Activated naive CD8-positive, alpha-beta T cell treated with anti-CD3 and anti-CD28 coated beads, Interleukin-2, amount 10 ng/mL, durations not matched to agents 7 days and 5 days (primary cell): ENCODE measurements around the gene EID2. TPM values are rescaled to one million over a fixed set of nuclear protein-coding genes. Genes with fewer than 3 reads are reported as not detected.

Experiments used
- ATAC-seq: fragments of 150-1000 bp; cut with Tn5 transposase; one replicate; pipeline ENCODE4 v1.10.0; 2021; ENCODE audit warnings: low read depth, moderate library complexity
- POLR2A ChIA-PET: fragments of 350-600 bp; sonication (Branson Sonifier 250); formaldehyde crosslinking; loops from one replicate; lab custom pipeline; 2021; ENCODE audit warnings: antibody characterized with exemption; lab: Charles Lee
- DNase-seq: peaks from one replicate; pipeline ENCODE4 v3.0.0; 2021
- H3K27ac Mint-ChIP-seq: one replicate; pipeline ENCODE4 v1.8.0; 2022; ENCODE audit warnings: mild to moderate bottlenecking, mixed read lengths
- H3K27me3 Mint-ChIP-seq: one replicate; pipeline ENCODE4 v1.8.0; 2022; ENCODE audit warnings: mild to moderate bottlenecking, moderate library complexity, mixed read lengths
- H3K36me3 Mint-ChIP-seq: one replicate; pipeline ENCODE4 v1.8.0; 2021; ENCODE audit warnings: mild to moderate bottlenecking, mixed read lengths
- H3K4me1 Mint-ChIP-seq: one replicate; pipeline ENCODE4 v1.8.0; 2021; ENCODE audit warnings: mixed read lengths
- H3K4me3 Mint-ChIP-seq: one replicate; pipeline ENCODE4 v1.8.0; 2022; ENCODE audit warnings: mild to moderate bottlenecking, moderate library complexity, mixed read lengths
- H3K9me3 Mint-ChIP-seq: one replicate; pipeline ENCODE4 v1.8.0; 2021; ENCODE audit warnings: mixed read lengths
- total RNA-seq, 2 experiments: library from RNA; stranded (reverse); gene quantifications; one replicate each; pipeline ENCODE4 v1.2.3, GENCODE V29; 2021

EID2 gene
- total RNA-seq, 2 experiments from 2014 or later: 17.5 to 20.7 TPM

GRCh38 chr19:39531834-39532232, 8.1 kb downstream of the EID2 start:
- POLR2A ChIA-PET: interaction anchor here (0.7 to 2.4 kb wide), 4 partner anchors 58 to 314 kb away, joined by 3 to 16 read pairs (median 3); partner anchors contain the start of gene RPS16

GRCh38 chr19:39525205-39525604, 14.8 kb downstream of the EID2 start:
- no peaks in the 10 kb centered on the region for H3K9me3 Mint-ChIP-seq
- no peak overlapping the region for H3K4me3 Mint-ChIP-seq
- H3K27ac Mint-ChIP-seq: no peak overlapping the region
- POLR2A ChIA-PET: interaction anchor here (0.7 kb wide), 1 partner anchor 18 kb away, joined by 4 read pairs; no protein-coding TSS in a partner anchor
- H3K27me3 Mint-ChIP-seq: no peaks in the 10 kb centered on the region
- H3K36me3 Mint-ChIP-seq: peaks cover 5% of the 10 kb centered on the region
- ATAC-seq (no peak), DNase-seq (no peak)
- H3K4me1 Mint-ChIP-seq: no peaks in the 10 kb centered on the region

More at GRCh38 chr19:39531834-39532232, 8.1 kb downstream of the EID2 start:
- Mint-ChIP-seq H3K9me3 (no peaks in the 10 kb centered on the region), H3K27me3 (no peaks in the 10 kb centered on the region), H3K36me3 (peaks cover 7% of the 10 kb centered on the region), H3K4me1 (peaks cover 12% of the 10 kb centered on the region), H3K4me3 (peak overlapping the region; percentile 92), H3K27ac (peak overlapping the region; percentile 70)
- ATAC-seq (no peak), DNase-seq (no peak)

- Mint-ChIP-seq H3K4me1 (no peaks in the 10 kb centered on the region), H3K27me3 (no peaks in the 10 kb centered on the region), H3K27ac (no peak overlapping the region), H3K9me3 (no peaks in the 10 kb centered on the region), H3K36me3 (peaks cover 5% of the 10 kb centered on the region), H3K4me3 (no peak overlapping the region)
- POLR2A ChIA-PET: interaction anchor here (0.7 kb wide), 1 partner anchor 18 kb away, joined by 4 read pairs; no protein-coding TSS in a partner anchor
- DNase-seq: no peak
- no peak for ATAC-seq
Observed at GRCh38 chr19:39524495-39524894, 15.5 kb downstream of the EID2 start.

- Mint-ChIP-seq H3K9me3 (no peaks in the 10 kb centered on the region), H3K4me1 (peaks cover 4% of the 10 kb centered on the region), H3K27me3 (peaks cover 23% of the 10 kb centered on the region), H3K36me3 (no peaks in the 10 kb centered on the region), H3K27ac (no peak overlapping the region), H3K4me3 (no peak overlapping the region)
- DNase-seq (no peak), ATAC-seq (no peak)
- POLR2A ChIA-PET: no interaction called here
Observed at GRCh38 chr19:39520541-39521484, 19.1 kb downstream of the EID2 start.

- POLR2A ChIA-PET: interaction anchor here (1.5 kb wide), 1 partner anchor 12 kb away, joined by 3 read pairs; no protein-coding TSS in a partner anchor
- Mint-ChIP-seq H3K4me1 (peaks cover 9% of the 10 kb centered on the region), H3K27ac (no peak overlapping the region), H3K9me3 (no peaks in the 10 kb centered on the region), H3K27me3 (peaks cover 41% of the 10 kb centered on the region), H3K4me3 (no peak overlapping the region), H3K36me3 (peaks cover 1% of the 10 kb centered on the region)
- ATAC-seq: no peak
- DNase-seq: no peak
Observed at GRCh38 chr19:39518975-39519374, 21.0 kb downstream of the EID2 start.

GRCh38 chr19:39518458-39518857, 21.5 kb downstream of the EID2 start:
- DNase-seq (no peak), ATAC-seq (no peak)
- Mint-ChIP-seq H3K27me3 (peaks cover 46% of the 10 kb centered on the region), H3K9me3 (no peaks in the 10 kb centered on the region), H3K27ac (no peak overlapping the region), H3K36me3 (peaks cover 1% of the 10 kb centered on the region), H3K4me1 (peaks cover 9% of the 10 kb centered on the region), H3K4me3 (no peak overlapping the region)
- POLR2A ChIA-PET: interaction anchor here (1.5 kb wide), 1 partner anchor 12 kb away, joined by 3 read pairs; no protein-coding TSS in a partner anchor

GRCh38 chr19:39517432-39517831, 22.5 kb downstream of the EID2 start:
- H3K27me3 Mint-ChIP-seq: peaks cover 53% of the 10 kb centered on the region
- POLR2A ChIA-PET: interaction anchor here (0.7 kb wide), 2 partner anchors 77 to 953 kb away, joined by 3 to 5 read pairs; no protein-coding TSS in a partner anchor

GRCh38 chr19:39516270-39516669, 23.7 kb downstream of the EID2 start:
- peaks cover 59% of the 10 kb centered on the region for H3K27me3 Mint-ChIP-seq
- H3K27ac Mint-ChIP-seq: peak overlapping the region; percentile 7
- H3K9me3 Mint-ChIP-seq: no peaks in the 10 kb centered on the region
- POLR2A ChIA-PET: no interaction called here
- H3K4me1 Mint-ChIP-seq: peaks cover 9% of the 10 kb centered on the region
- peaks cover 1% of the 10 kb centered on the region for H3K36me3 Mint-ChIP-seq
- peak overlapping the region; percentile 15 for H3K4me3 Mint-ChIP-seq
- no peak for ATAC-seq
- no peak for DNase-seq

More at GRCh38 chr19:39517432-39517831, 22.5 kb downstream of the EID2 start:
- ATAC-seq (no peak), DNase-seq (no peak)
- Mint-ChIP-seq H3K9me3 (no peaks in the 10 kb centered on the region), H3K36me3 (peaks cover 1% of the 10 kb centered on the region), H3K4me3 (no peak overlapping the region), H3K4me1 (peaks cover 9% of the 10 kb centered on the region), H3K27ac (no peak overlapping the region)

GRCh38 chr19:39515551-39516191, 24.3 kb downstream of the EID2 start:
- DNase-seq: peak; percentile 46
- POLR2A ChIA-PET: no interaction called here
- Mint-ChIP-seq H3K4me1 (peaks cover 9% of the 10 kb centered on the region), H3K9me3 (no peaks in the 10 kb centered on the region), H3K27me3 (peaks cover 59% of the 10 kb centered on the region), H3K4me3 (peak overlapping the region; percentile 79), H3K27ac (no peak overlapping the region), H3K36me3 (peaks cover 1% of the 10 kb centered on the region)
- ATAC-seq: no peak

- Mint-ChIP-seq H3K27me3 (peaks cover 59% of the 10 kb centered on the region), H3K9me3 (no peaks in the 10 kb centered on the region), H3K4me3 (peak within 1 kb of the TSS; percentile 79), H3K27ac (no peak within 1 kb of the TSS), H3K36me3 (peaks cover 1% of the 10 kb centered on the region), H3K4me1 (peaks cover 9% of the 10 kb centered on the region)
- POLR2A ChIA-PET: no interaction called here
- DNase-seq (peak; percentile 42), ATAC-seq (peak; percentile 45)
Observed at GRCh38 chr19:39514840-39515550, 25.0 kb downstream of the EID2 start, which contains the start of gene SELENOV. SELENOV (plus strand) TSS chr19:39515139; CDS start chr19:39515213, 74 bp downstream.

- no peak overlapping the region for H3K27ac Mint-ChIP-seq
- H3K4me3 Mint-ChIP-seq: no peak overlapping the region
- POLR2A ChIA-PET: interaction anchor here (0.7 kb wide), 1 partner anchor 1883 kb away, joined by 3 read pairs; no protein-coding TSS in a partner anchor
- H3K27me3 Mint-ChIP-seq: peaks cover 56% of the 10 kb centered on the region
- peaks cover 9% of the 10 kb centered on the region for H3K4me1 Mint-ChIP-seq
- no peak for DNase-seq
- no peak for ATAC-seq
- H3K9me3 Mint-ChIP-seq: no peaks in the 10 kb centered on the region
- H3K36me3 Mint-ChIP-seq: peaks cover 1% of the 10 kb centered on the region
Observed at GRCh38 chr19:39512988-39513387, 27.0 kb downstream of the EID2 start.

GRCh38 chr19:39509233-39509632, 30.7 kb downstream of the EID2 start:
- DNase-seq (no peak), ATAC-seq (no peak)
- H3K4me1 Mint-ChIP-seq: peaks cover 9% of the 10 kb centered on the region
- peaks cover 38% of the 10 kb centered on the region for H3K27me3 Mint-ChIP-seq
- POLR2A ChIA-PET: interaction anchor here (0.7 kb wide), 1 partner anchor 167 kb away, joined by 3 read pairs; the partner anchor contains the start of gene SAMD4B
- no peak overlapping the region for H3K4me3 Mint-ChIP-seq
- no peaks in the 10 kb centered on the region for H3K9me3 Mint-ChIP-seq
- no peak overlapping the region for H3K27ac Mint-ChIP-seq
- H3K36me3 Mint-ChIP-seq: no peaks in the 10 kb centered on the region
